IMR-90 (cell line): ENCODE measurements around the gene SYT17. TPM values are rescaled to one million over a fixed set of nuclear protein-coding genes. Genes with fewer than 3 reads are reported as not detected.

ENCODE experiments used
- ATAC-seq: fragments of 200-7000 bp; cut with Tn5 transposase; 2 replicates; pipeline ENCODE4 v1.9.1; 2020; ENCODE audit warnings: low read depth, mild to moderate bottlenecking, moderate library complexity
- BruUV-seq: library from RNA; stranded (reverse); fragments of 400-500 nt; replicated peaks from 2 replicates; lab custom pipeline; 2021; lab: Mats Ljungman, UMichigan
- CTCF ChIA-PET: fragments of 300-600 bp; formaldehyde crosslinking; extraction: SDS; loops from one replicate; lab custom pipeline; 2021; ENCODE audit warnings: antibody characterized with exemption; lab: Yijun Ruan, JAX
- POLR2A ChIA-PET: fragments of 300-600 bp; sonication (Branson Sonifier 250); formaldehyde crosslinking; loops from one replicate; lab custom pipeline; 2022; ENCODE audit warnings: antibody characterized with exemption; ENCODE audit not compliant: unreplicated experiment; lab: Charles Lee
- DNase-seq: peaks from one replicate; pipeline ENCODE4 v3.0.0; 2013
- H2AFZ ChIP-seq: replicated peaks from 2 replicates; pipeline ENCODE3; 2013; ENCODE audit warnings: low read length, mild to moderate bottlenecking; ENCODE audit not compliant: poor library complexity
- H2AK5ac ChIP-seq: 2 replicates; pipeline ENCODE4 v1.6.1; 2013; ENCODE audit warnings: low read depth, low read length, inconsistent platforms
- H2AK9ac ChIP-seq: replicated peaks from 2 replicates; pipeline ENCODE3; 2013; ENCODE audit warnings: mild to moderate bottlenecking, low read depth, low read length, moderate library complexity; ENCODE audit not compliant: poor library complexity
- H2BK120ac ChIP-seq: 2 replicates; pipeline ENCODE4 v1.6.1; 2013; ENCODE audit warnings: low read depth, low read length, inconsistent platforms
- H2BK15ac ChIP-seq: 3 replicates; pipeline ENCODE4 v1.6.1; 2013; ENCODE audit warnings: low read depth, low read length, inconsistent platforms
- H2BK20ac ChIP-seq: 2 replicates; pipeline ENCODE4 v1.6.1; 2013; ENCODE audit warnings: low read depth, mild to moderate bottlenecking, inconsistent platforms, low read length, moderate library complexity
- H2BK5ac ChIP-seq: 2 replicates; pipeline ENCODE4 v1.6.1; 2013; ENCODE audit warnings: mild to moderate bottlenecking, low read depth, low read length, inconsistent platforms; ENCODE audit not compliant: poor library complexity, severe bottlenecking
- H3K14ac ChIP-seq: replicated peaks from 2 replicates; pipeline ENCODE4 v1.6.1; 2013; ENCODE audit warnings: low read depth, low read length, inconsistent platforms
- H3K18ac ChIP-seq: 2 replicates; pipeline ENCODE4 v1.6.1; 2013; ENCODE audit warnings: low read depth, low read length, control low read depth
- H3K23ac ChIP-seq: 2 replicates; pipeline ENCODE4 v1.6.1; 2013; ENCODE audit warnings: low read depth, low read length, inconsistent platforms
- H3K27ac ChIP-seq: 2 replicates; pipeline ENCODE4 v1.5.1; 2013; ENCODE audit warnings: mild to moderate bottlenecking, control low read depth, low read length; ENCODE audit not compliant: insufficient read depth
- H3K27me3 ChIP-seq: 2 replicates; pipeline ENCODE4 v1.6.1; 2013; ENCODE audit warnings: low read length; ENCODE audit not compliant: control insufficient read depth, insufficient read depth
- H3K36me3 ChIP-seq: 2 replicates; pipeline ENCODE4 v1.6.1; 2013; ENCODE audit warnings: low read length, mixed read lengths; ENCODE audit not compliant: control insufficient read depth, insufficient read depth
- H3K4ac ChIP-seq: 2 replicates; pipeline ENCODE4 v1.6.1; 2013; ENCODE audit warnings: low read depth, low read length, inconsistent platforms
- H3K4me1 ChIP-seq: 2 replicates; pipeline ENCODE4 v1.6.1; 2013; ENCODE audit warnings: low read length, mixed read lengths; ENCODE audit not compliant: control insufficient read depth, insufficient read depth
- H3K4me2 ChIP-seq: 2 replicates; pipeline ENCODE4 v1.6.1; 2013; ENCODE audit warnings: low read depth, mild to moderate bottlenecking, control low read depth, low read length, moderate library complexity
- H3K4me3 ChIP-seq: 2 replicates; pipeline ENCODE4 v1.5.1; 2013; ENCODE audit warnings: low read depth, mild to moderate bottlenecking, control low read depth, low read length, moderate library complexity; ENCODE audit not compliant: insufficient read depth
- H3K56ac ChIP-seq: 2 replicates; pipeline ENCODE4 v1.6.1; 2013; ENCODE audit warnings: low read length, inconsistent platforms; ENCODE audit not compliant: insufficient read depth; ENCODE audit errors: extremely low read depth
- H3K79me1 ChIP-seq, 2 experiments: 2 replicates each; pipeline ENCODE4 v1.6.1; 2013; ENCODE audit warnings: low read length in 2 of 2, inconsistent platforms in 1 of 2, low read depth in 1 of 2
- H3K9ac ChIP-seq: 2 replicates; pipeline ENCODE4 v1.6.1; 2013; ENCODE audit warnings: low read depth, low read length, control low read depth
- H3K9me1 ChIP-seq: 2 replicates; pipeline ENCODE4 v1.6.1; 2013; ENCODE audit warnings: low read length, inconsistent platforms; ENCODE audit not compliant: insufficient read depth
- H3K9me3 ChIP-seq: 2 replicates; pipeline ENCODE4 v1.6.1; 2013; ENCODE audit warnings: low read length; ENCODE audit not compliant: control insufficient read depth, insufficient read depth
- H4K20me1 ChIP-seq: 2 replicates; pipeline ENCODE4 v1.6.1; 2013; ENCODE audit warnings: low read length, inconsistent platforms; ENCODE audit not compliant: insufficient read depth
- H4K5ac ChIP-seq: 2 replicates; pipeline ENCODE4 v1.6.1; 2013; ENCODE audit warnings: mild to moderate bottlenecking, low read depth, low read length, control low read depth
- H4K8ac ChIP-seq, 2 experiments: 2 replicates each; pipeline ENCODE4 v1.6.1; 2013; ENCODE audit warnings: low read depth in 2 of 2, low read length in 2 of 2, control low read depth in 1 of 2, inconsistent platforms in 1 of 2
- H4K91ac ChIP-seq: 2 replicates; pipeline ENCODE4 v1.6.1; 2013; ENCODE audit warnings: low read depth, low read length, inconsistent platforms; ENCODE audit not compliant: insufficient read depth
- WGBS, 2 experiments: methylation state at CpG; one replicate each; pipeline versions ENCODE4 v1.1.5 to v1.1.7; 2013; ENCODE audit warnings: missing lambda C conversion rate in 2 of 2; ENCODE audit not compliant: insufficient read length in 1 of 2; ENCODE audit errors: extremely low coverage in 2 of 2; 5-methylcytosine and 5-hydroxymethylcytosine counted together
- dilution Hi-C: fragments of 300-500 bp; cut with HindIII; formaldehyde crosslinking; loops from one replicate; pipeline ENCODE4 v1.14.3; 2018; ENCODE audit warnings: low sequenced_read_pairs; ENCODE audit not compliant: unreplicated experiment
- in situ Hi-C: fragments of 300-500 bp; cut with MboI; formaldehyde crosslinking; loops from 3 replicates; pipeline ENCODE4 v1.14.3; 2019; ENCODE audit warnings: low sequenced_read_pairs, inconsistent platforms, mixed read lengths
- intact Hi-C: fragments of 100-400 bp; cut with micrococcal nuclease; formaldehyde crosslinking; loops from 2 replicates; pipeline ENCODE4 v1.10.0; 2022
- polyA plus RNA-seq, 3 experiments: library from polyadenylated mRNA; depleted of rRNA; stranded (reverse); fragments of >200 nt; gene quantifications; 2 replicates each; pipeline ENCODE4 v1.2.3, GENCODE V29; 2012; ENCODE audit warnings: low replicate concordance in 1 of 3
- total RNA-seq: library from RNA; depleted of rRNA; stranded (reverse); fragments of >200 nt; gene quantifications from 2 replicates; pipeline ENCODE4 v1.2.3, GENCODE V29; 2012
- TF ChIP-seq, protein P1 (sequence below): fragments of 150-350 bp; IDR thresholded peaks from 2 replicates; pipeline ENCODE4 v1.6.1; 2016; ENCODE audit warnings: low read depth, mild to moderate bottlenecking, low read length, moderate library complexity, borderline replicate concordance

The SYT17 gene
- total and polyA plus RNA-seq, 2 of the 4 experiments (the other 2 are of a cell fraction) = not detected

DNA sequence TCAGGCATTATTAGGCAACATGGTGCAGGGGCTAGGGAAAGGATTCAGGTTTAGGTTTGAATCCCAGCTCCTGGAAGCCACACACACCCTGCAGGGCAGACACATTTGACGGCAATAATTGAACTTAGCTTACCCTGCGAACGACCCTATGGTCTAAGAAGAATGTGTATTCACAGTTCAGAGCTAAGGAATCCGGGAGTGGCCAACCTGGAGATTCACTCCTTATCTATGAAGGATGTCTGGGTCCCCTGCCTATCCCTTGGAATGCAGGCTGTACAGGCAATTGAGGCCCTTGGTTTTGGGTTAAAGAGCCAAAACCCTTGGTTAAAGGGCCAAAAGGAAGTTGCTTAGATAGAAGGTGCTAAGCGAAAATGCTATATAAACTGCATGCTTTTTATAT is 2.9 kb upstream of the SYT17 start:
- Histone ChIP-seq H4K5ac (no peak overlapping the region), H2AK9ac (no peak overlapping the region), H4K20me1 (no peaks in the 10 kb centered on the region), H3K56ac (no peak overlapping the region), H3K4me2 (no peak overlapping the region), H3K27me3 (peaks cover 23% of the 10 kb centered on the region), H3K36me3 (no peaks in the 10 kb centered on the region), H3K9me1 (no peaks in the 10 kb centered on the region), H3K27ac (no peak overlapping the region), H2AK5ac (no peak overlapping the region), H2BK120ac (no peak overlapping the region), H3K9me3 (no peaks in the 10 kb centered on the region; the same call in 1 of the 2 replicates), H3K4ac (no peak overlapping the region), H3K4me1 (peaks cover 2% of the 10 kb centered on the region), H2BK20ac (no peak overlapping the region), H2BK5ac (no peak overlapping the region), H3K4me3 (no peak overlapping the region), H3K18ac (no peak overlapping the region), H3K9ac (no peak overlapping the region), H3K23ac (no peak overlapping the region), H2AFZ (no peak overlapping the region), H2BK15ac (no peak overlapping the region), H4K8ac (no peak overlapping the region), H4K91ac (no peak overlapping the region), H3K79me1 (no peaks in the 10 kb centered on the region), H3K14ac (no peak overlapping the region)
- POLR2A ChIA-PET = no interaction called here
- TF ChIP-seq, protein P1, sequence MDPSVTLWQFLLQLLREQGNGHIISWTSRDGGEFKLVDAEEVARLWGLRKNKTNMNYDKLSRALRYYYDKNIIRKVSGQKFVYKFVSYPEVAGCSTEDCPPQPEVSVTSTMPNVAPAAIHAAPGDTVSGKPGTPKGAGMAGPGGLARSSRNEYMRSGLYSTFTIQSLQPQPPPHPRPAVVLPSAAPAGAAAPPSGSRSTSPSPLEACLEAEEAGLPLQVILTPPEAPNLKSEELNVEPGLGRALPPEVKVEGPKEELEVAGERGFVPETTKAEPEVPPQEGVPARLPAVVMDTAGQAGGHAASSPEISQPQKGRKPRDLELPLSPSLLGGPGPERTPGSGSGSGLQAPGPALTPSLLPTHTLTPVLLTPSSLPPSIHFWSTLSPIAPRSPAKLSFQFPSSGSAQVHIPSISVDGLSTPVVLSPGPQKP = no peak
- dilution Hi-C loops (no loop called here), intact Hi-C loops (loop anchor here (5.0 kb wide), 1 partner anchor 337 kb away; no protein-coding TSS in a partner anchor), in situ Hi-C loops (no loop called here)
- no CpG with 5 or more reads among the region's 5 CpGs for WGBS, 2 experiments
- DNase-seq (no peak), ATAC-seq (no peak)
- CTCF ChIA-PET = no interaction called here
- BruUV-seq = no TSS peak
